GM19193 (cell line): ENCODE results near the gene ASB13.

Experiments used
- POLR2A ChIP-seq: IDR thresholded peaks from 4 replicates; pipeline ENCODE4 v1.6.1; 2011; ENCODE audit not compliant: insufficient read depth, insufficient read length; ENCODE audit errors: extremely low read depth

The ASB13 gene

GRCh38 chr10:5683065-5683464, 16.7 kb upstream of the ASB13 start:
- TF ChIP-seq POLR2A, result no peak

GRCh38 chr10:5681930-5682329, 15.5 kb upstream of the ASB13 start:
- no peak for TF ChIP-seq POLR2A

GRCh38 chr10:5679606-5680005, 13.2 kb upstream of the ASB13 start:
- TF ChIP-seq POLR2A, result no peak

- no peak for TF ChIP-seq POLR2A
These were observed 12.6 kb upstream of the ASB13 start for GRCh38 chr10:5679037-5679435.

- no peak for TF ChIP-seq POLR2A
These were observed 12.1 kb upstream of the ASB13 start for GRCh38 chr10:5678397-5679036.

GRCh38 chr10:5670662-5671375, 4.4 kb upstream of the ASB13 start:
- TF ChIP-seq POLR2A, result no peak

GRCh38 chr10:5669604-5670003, 3.2 kb upstream of the ASB13 start:
- TF ChIP-seq POLR2A, result no peak

GRCh38 chr10:5668429-5668828, 2.0 kb upstream of the ASB13 start:
- no peak for TF ChIP-seq POLR2A

GRCh38 chr10:5666841-5667630, 641 bp upstream of the ASB13 start:
- no peak for TF ChIP-seq POLR2A

GRCh38 chr10:5665373-5666007, 905 bp downstream of the ASB13 start:
- TF ChIP-seq POLR2A, result no peak

- no peak for TF ChIP-seq POLR2A
These were observed 2.5 kb downstream of the ASB13 start for GRCh38 chr10:5663692-5664427.

- no peak for TF ChIP-seq POLR2A
These were observed 3.5 kb downstream of the ASB13 start for GRCh38 chr10:5662708-5663579.

- TF ChIP-seq POLR2A, result no peak
These were observed 5.4 kb downstream of the ASB13 start for GRCh38 chr10:5661043-5661442.
